SIG-M5 treated with dmso at 0.1 percent for 504 hours (cell line): Measurements from ENCODE around the gene FOXB2.
"Not testable (repeated sequence)": the region's sequence is repeated elsewhere in the genome, so short reads cannot be mapped to it uniquely, and the experiment has no call there.

Experiments
- DNase-seq: peaks from one replicate; lab custom pipeline; 2025; ENCODE audit not compliant: unreplicated experiment; lab: John Stamatoyannopoulos, UW

FOXB2 gene

DNA sequence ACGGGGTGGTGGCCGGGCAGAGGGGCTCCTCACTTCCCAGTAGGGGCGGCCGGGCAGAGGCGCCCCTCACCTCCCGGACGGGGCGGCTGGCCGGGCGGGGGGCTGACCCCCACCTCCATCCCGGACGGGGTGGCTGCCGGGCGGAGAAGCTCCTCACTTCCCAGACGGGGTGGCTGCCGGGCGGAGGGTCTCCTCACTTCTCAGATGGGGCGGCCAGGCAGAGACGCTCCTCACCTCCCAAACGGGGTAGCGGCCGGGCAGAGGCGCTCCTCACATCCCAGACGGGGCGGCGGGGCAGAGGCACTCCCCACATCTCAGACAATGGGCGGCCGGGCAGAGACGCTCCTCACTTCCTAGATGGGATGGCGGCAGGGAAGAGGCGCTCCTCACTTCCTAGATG is 41.2 kb downstream of the FOXB2 start:
- DNase-seq: not testable (repeated sequence)

DNA sequence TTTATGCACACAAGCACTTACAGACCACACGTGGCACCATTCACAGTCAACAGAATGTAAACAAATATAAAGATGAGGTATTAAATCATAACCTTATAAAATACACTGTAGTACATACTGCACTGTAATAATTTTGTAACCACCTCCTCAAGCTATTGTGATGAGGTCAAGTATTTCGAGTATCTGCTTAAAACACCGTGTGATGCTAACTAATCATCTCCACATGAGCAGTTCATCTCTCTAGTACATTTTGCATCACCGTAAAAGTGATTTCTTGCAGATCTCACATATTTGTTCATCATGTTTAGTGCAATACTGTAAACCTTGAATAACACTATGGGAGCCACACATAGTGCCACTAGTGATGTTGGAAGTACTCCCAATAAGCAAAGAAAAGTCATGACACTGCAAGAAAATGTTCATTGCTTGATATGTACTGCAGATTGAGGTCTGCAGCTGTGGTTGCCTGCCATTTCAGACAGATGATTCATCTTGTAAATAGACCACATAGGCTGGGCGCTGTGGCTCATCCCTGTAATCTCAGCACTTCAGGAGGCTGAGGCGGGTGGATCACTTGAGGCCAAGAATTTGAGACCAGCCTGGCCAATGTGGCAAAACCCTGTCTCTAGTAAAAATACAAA is 44.3 kb downstream of the FOXB2 start:
- no peak for DNase-seq

- no peak for DNase-seq
These were observed 46.9 kb downstream of the FOXB2 start for GRCh38 chr9:77066388-77066787.
